SK-N-SH treated with all-trans-retinoic acid at 6 μM for 48 hours (cell line): ENCODE data around the gene MAST4.

Source experiments
- CREB5 ChIP-seq: fragments of 250-450 bp; sonication (Bioruptor Pico); IDR thresholded peaks from 2 replicates; pipeline ENCODE4 v1.5.1; 2020; ENCODE audit warnings: low read depth, mild to moderate bottlenecking, moderate library complexity
- CSDC2 ChIP-seq: fragments of 250-450 bp; sonication (Bioruptor Pico); IDR thresholded peaks from 2 replicates; pipeline ENCODE4 v1.5.0; 2020; ENCODE audit warnings: mild to moderate bottlenecking, moderate library complexity
- GLIS3 ChIP-seq: fragments of 250-450 bp; sonication (Bioruptor Pico); IDR thresholded peaks from 2 replicates; pipeline ENCODE4 v1.5.0; 2020; ENCODE audit warnings: mild to moderate bottlenecking, moderate library complexity
- RARB ChIP-seq: fragments of 250-450 bp; sonication (Bioruptor Pico); IDR thresholded peaks from 2 replicates; pipeline ENCODE4 v1.8.0; 2021; ENCODE audit warnings: mild to moderate bottlenecking, moderate library complexity
- TOX ChIP-seq: fragments of 250-450 bp; sonication (Bioruptor Pico); IDR thresholded peaks from 2 replicates; pipeline ENCODE4 v1.8.0; 2021; ENCODE audit warnings: mild to moderate bottlenecking, moderate library complexity, borderline replicate concordance
- ZFP3 ChIP-seq: fragments of 250-450 bp; sonication (Bioruptor Pico); IDR thresholded peaks from 2 replicates; pipeline ENCODE4 v1.5.0; 2020; ENCODE audit warnings: mild to moderate bottlenecking, moderate library complexity
- TF ChIP-seq, protein P1 (sequence below): fragments of 250-450 bp; sonication (Bioruptor Pico); IDR thresholded peaks from 2 replicates; pipeline ENCODE4 v1.8.0; 2020; ENCODE audit warnings: mild to moderate bottlenecking, moderate library complexity, borderline replicate concordance

- TF ChIP-seq, protein P1, sequence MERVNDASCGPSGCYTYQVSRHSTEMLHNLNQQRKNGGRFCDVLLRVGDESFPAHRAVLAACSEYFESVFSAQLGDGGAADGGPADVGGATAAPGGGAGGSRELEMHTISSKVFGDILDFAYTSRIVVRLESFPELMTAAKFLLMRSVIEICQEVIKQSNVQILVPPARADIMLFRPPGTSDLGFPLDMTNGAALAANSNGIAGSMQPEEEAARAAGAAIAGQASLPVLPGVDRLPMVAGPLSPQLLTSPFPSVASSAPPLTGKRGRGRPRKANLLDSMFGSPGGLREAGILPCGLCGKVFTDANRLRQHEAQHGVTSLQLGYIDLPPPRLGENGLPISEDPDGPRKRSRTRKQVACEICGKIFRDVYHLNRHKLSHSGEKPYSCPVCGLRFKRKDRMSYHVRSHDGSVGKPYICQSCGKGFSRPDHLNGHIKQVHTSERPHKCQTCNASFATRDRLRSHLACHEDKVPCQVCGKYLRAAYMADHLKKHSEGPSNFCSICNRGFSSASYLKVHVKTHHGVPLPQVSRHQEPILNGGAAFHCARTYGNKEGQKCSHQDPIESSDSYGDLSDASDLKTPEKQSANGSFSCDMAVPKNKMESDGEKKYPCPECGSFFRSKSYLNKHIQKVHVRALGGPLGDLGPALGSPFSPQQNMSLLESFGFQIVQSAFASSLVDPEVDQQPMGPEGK (CRISPR knock-in tag), result no peak
- no peak for TF ChIP-seq RARB (CRISPR knock-in tag)
- TF ChIP-seq GLIS3 (CRISPR knock-in tag), result no peak
- TF ChIP-seq CSDC2 (CRISPR knock-in tag), result no peak
- no peak for TF ChIP-seq ZFP3
- TF ChIP-seq CREB5 (CRISPR knock-in tag), result no peak
- TF ChIP-seq TOX (CRISPR knock-in tag), result no peak
Measured at GRCh38 chr5:66829826-66830225, 233.6 kb downstream of the MAST4 start.
